GM18867 (cell line): ENCODE data around the gene TPST2.
"Not testable (repeated sequence)": the region's sequence is repeated elsewhere in the genome, so short reads cannot be mapped to it uniquely, and the experiment has no call there.

Experiments used
- ATAC-seq: cut with Tn5 transposase; IDR thresholded peaks from one replicate; pipeline ENCODE4 v1.9.1; 2021; ENCODE audit warnings: mild to moderate bottlenecking, moderate library complexity; ENCODE audit not compliant: unreplicated experiment

Gene TPST2

DNA sequence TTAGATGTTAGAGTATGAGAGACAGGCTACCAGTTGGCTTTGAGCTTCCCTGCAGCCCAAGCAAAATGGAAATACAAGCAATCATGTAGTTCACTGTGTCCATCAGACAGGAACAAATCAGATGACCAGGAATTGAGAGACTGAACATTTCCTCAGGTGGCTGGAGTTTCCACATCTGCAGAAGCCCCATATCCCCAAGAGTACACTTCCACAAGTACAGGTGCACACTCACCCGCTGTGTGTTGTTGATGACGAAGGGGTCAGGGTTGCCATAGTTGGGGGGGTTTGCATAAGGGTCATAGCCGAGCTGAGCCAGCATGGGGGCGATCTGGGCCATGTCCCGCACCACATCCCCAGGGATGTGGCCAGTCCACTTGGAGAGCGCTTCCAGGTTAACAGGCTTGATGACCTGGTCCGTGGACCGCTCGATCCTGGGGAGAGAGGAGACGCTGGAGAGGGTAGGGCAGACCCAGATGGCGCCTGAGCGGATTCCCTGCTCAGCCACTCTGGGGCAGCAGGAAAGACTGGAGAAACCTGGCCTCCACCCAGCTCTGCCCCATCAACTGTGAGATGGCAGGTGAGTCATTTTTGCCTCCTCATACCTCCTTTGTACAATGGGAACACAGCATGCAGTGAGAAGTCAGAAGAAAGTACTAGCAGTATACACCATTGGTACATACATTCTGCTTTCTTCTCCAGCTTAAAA is 53.7 kb downstream of the TPST2 start:
- no peak for ATAC-seq

DNA sequence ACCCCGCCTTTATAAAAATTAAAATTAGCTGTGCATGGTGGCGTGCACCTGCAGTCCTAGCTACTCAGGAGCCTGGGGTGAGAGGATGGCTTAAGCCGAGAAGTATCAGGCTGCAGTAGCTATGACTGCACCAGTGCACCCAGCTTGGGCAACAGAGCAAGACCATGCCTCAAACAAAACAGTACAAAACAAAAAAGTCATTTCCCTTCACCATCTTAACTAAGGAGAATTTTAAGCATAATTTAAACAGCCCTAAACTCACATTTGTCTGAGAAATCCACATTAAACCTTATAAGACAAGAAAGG is 54.4 kb downstream of the TPST2 start:
- no peak for ATAC-seq

DNA sequence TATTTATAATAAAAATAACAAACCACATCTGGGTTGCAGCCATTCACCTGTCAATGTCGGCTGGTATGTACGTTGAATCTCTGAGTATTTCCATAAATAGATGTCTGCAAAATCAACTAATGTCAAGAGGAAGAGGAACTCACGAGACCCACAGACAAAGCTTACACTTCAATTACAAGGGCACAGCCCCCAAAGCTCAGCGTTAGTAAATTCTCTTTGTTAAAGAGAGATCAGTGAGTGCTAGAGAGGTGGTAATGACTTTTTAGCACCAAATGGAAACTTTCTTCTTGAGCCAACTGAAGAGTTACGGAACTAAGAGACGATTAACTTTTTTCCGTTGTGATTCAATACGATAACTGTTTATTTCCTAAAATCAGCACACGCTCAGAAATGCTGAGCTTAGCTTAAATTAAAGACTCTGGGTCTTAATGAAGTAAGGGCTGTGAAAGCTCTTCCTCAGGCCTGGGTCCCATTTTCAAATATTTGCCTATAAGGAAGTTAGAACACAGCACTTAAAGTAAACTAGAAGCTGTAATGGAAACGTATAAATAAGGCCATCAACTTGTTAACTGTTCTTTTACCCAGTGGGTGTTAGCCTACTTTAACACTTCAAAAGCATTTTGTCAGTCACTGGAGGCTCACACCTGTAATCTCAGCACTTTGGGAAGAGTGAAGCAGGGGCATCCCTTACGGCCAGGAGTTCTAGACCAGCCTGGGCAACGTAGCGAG is 54.9 kb downstream of the TPST2 start:
- no peak for ATAC-seq

DNA sequence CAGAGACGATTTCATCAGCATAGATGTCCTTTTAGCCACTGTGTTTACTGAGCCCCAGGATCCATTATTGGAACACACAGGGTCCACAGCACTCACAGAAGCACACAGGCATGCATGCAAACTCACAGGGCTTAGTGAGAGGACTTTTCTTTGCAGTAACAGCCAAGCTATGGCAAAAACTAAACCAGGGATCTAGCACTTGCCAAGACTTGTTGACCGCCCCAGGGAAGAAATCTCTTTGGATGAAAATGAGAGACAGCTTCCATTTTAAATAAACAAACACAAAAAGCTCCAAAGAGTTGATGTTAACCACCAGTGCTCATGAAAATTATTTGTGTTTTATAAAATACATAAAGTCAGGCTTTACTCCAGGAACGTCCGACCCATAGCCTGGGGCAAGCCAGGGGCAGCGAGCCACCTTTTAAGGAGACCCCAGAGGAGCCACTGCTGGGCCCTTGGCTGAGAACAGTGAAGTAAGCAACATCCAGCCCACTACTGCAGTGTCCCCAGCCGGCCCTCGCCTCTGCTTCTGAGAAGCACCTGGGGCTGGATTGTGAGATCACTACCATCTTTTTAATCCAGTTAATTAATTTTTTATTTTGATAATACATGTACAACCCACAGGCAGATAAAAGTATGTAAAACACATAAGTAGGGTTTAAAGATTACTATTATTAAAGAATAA is 55.6 kb downstream of the TPST2 start:
- ATAC-seq, result no peak

DNA sequence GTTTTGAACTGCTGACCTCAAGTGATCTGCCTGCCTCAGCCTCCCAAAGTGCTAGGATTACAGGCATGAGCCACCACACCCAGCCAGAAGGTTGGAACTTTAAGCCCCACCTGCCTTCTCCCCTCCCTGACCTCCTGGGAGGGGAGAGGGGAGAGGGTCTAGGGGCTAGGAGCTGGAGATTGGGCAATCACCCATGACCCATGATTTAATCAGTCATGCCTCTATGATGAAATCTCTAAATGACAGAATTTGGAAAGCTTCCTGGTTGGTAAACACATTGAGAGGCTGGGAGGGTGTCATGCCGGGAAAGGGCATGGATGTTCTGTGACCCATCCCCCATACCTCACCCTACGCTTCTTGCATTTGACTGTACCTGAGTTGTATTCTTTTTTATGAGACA is 60.6 kb downstream of the TPST2 start:
- no peak for ATAC-seq

DNA sequence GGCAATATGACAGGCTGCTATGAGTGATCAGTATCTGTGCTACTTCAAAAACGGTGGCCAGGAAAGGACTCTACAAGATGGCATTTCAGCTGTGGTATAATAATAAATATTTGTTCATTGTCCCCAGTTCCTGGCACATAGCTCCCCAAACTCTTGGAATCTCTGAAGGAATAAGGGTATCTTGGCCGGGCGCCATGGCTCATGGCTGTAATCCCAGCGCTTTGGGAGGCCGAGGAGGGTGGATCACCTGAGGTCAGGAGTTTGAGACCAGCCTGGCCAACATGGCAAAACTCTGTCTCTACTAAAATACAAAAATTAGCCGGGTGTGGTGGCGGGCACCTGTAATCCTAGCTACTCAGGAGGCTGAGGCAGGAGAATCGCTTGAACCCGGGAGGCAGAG is 61.4 kb downstream of the TPST2 start:
- ATAC-seq, result not testable (repeated sequence)

DNA sequence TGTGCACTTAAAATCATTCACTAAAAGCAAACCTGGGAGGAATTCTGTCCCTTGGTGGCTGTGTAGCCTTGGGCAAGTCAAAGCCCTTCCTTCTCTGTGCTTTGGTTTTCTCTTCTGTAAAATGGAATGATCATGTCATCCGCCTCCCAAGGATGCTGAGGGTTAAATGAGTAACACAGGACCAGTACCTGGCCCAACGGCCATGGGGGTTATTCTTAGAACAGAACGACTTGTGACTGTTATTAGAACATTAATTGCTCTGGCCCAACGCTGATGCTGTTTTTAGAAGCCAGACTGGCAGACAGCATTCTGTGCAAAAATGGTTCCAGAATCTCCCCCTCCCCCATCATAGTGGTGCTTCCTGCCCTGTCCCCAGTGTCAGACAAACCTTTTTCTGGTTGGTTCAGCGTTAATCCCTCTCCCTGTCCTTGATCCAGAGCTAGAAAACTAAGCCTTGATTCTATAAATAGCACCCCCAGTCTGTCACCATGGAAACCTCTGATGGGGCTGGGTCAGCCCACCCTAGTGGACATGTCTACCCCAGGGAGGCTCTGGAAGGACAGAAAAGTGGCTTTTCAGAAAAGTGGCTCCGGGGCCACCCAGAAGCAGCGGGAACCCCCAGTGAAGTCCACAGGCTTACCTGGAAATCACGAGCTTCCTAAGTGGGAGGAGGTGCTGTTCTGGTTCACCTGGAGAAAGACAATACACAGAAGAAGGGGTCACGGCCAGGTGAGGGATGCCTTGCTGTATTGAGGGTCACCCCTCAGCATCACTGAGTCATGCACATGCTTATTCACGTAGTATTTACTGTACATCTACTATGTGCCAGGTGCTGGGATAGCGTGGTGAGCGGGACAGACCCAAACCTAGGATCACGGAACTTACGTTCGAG is 62.1 kb downstream of the TPST2 start:
- ATAC-seq, result no peak

DNA sequence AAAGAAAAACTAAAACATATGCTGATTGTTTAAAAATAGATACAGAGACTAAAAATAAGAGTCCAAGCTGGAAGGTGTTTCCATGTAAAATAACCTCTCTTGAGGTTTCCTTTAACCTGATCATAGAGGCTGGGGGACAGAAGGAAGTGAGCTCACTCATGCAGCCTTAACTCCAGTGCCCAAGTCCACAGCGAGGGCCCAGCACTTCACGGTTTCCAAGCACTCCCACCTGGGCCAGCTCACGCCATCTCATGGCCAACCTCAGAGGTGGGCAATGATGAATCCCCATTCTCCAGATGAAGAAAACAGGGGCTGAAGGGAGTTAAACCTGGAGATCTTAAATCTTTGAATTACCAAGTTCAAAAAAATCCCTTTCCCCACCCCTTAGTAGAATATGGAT is 62.8 kb downstream of the TPST2 start:
- no peak for ATAC-seq

DNA sequence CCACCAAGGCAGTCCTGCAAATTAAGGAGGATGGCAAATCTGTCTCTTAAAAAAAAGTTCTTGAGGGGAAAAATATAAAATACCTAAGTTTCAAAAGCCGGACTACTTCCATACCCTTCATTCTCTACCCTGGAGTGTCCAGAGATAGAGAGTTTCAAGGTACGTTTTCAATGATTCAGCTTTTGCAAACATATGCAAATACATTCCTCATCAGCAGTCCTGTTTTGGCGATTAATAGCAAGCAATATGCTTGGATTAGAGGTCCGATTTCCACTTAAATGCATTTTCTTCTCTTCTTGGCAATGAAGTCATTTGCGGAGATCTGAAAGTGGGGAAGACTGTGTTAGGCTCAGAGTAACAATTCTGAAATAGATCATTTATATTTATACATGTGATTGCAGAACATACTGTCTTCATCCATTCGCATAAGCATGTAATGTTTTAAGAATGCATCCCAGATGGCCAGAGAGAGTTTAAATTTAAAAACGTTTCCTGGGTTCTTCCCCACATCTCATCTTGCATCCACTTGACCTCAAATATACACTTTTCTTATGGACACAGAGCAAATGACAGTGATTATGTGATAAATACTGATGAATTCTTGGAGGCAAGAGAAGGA is 63.9 kb downstream of the TPST2 start:
- ATAC-seq, result no peak

DNA sequence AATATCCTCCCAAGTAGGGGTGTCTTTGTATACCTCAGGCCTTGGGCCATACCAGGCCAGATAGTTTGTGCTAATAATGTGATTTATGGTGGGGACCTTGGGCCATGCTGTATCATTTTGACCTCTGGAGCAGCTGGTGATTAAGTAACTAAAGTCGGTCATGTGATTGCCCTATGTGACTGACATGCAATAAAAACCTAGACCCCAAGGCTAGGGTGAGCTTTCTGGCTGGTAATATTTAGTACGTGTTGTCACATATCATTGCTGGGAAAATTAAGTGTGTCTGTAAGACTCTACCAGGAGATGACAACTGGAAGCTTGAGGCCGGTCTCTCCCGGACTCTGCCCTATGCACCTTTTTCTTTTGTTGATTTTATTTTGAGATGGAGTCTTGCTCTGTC is 65.1 kb downstream of the TPST2 start:
- ATAC-seq, result no peak

DNA sequence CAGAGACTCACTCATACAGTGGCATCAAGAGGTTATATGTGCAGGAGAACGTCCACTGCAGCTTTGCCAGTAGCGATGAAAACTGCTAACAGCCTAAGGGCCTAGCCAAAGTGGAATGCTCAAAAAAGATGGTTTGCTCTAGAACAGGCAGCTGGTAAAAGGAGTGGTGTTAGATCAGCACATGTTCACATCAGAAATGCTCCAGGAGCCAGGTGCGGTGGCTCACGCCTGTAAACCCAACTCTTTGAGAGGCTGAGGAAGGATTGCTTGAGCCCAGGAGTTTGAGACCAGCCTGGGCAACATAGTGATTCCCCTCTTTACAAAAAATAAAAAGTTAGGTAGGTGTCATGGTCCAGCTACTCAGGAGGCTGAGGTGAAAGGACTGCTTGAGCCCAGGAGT is 67.3 kb downstream of the TPST2 start:
- no peak for ATAC-seq

DNA sequence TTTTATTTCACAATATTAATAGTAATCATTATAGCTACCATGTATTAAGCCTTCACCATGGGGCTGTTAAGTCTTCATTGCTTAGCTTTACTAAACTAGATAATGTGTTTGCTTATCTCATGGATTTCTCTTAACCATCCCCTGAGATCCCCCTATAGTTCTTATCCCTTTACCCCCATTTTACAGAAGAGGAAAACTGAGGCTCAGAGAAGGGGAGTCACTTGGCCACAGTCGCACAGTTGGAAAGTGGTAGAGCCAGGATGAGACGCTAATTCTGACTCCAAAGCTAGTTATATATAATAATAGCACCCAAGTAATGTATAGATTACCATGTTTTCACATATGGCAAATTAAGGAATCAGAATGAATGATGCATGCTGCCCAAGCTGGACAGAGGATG is 67.9 kb downstream of the TPST2 start:
- no peak for ATAC-seq

DNA sequence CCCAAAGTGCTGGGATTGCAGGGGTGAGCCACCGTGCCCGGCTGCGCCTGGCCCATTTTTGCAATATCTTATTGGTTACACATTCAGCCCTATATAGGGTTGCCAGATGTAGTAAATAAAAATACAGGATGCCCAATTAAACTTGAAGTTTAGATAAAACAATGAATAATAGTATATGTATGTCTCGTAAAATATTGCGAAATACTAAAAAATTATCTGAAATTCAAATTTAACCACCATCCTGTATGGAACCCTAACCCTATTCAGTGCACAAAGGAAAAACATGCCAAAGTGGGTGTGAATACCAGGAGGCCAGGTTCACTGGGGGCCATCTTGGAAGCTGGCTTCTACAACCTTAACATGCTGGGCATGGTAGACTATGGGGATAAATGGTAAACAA is 72.5 kb downstream of the TPST2 start:
- no peak for ATAC-seq

DNA sequence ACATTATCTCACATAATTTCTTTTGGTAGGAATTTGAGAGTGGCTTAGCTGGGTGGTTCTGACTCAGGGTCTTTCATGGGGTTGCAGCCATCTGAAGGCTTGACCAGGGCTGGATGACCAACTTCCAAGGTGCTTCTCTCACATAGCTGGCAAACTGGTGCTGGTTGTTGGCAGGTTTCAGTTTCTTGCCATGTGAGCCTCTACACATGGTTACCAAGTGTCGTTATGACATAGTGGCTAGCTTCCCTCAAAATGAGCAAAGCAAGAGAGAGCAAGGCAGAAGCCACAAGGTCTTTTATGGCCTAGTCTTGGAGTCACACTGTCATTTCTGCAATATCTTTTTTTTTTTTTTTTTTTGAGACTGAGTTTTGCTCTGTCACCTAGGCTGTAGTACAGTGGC is 73.4 kb downstream of the TPST2 start:
- ATAC-seq, result no peak

DNA sequence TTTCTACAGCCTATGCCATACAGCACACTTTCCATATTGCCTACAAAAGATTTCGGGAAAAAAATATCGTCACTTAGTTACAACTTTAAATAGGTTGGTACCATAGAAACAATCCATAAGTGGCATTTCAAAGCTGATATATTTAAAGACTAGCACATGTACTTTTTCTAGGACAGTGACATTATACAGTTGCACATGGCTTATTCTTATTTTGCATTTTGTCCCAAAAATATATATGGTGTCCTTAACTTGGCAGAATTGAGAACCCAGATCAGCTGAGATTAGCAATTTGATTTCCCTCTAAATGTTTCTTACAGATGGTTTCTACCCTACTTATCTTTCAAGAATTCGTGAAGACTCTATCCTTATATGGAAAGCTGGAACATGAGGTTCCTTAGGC is 74.0 kb downstream of the TPST2 start:
- no peak for ATAC-seq

DNA sequence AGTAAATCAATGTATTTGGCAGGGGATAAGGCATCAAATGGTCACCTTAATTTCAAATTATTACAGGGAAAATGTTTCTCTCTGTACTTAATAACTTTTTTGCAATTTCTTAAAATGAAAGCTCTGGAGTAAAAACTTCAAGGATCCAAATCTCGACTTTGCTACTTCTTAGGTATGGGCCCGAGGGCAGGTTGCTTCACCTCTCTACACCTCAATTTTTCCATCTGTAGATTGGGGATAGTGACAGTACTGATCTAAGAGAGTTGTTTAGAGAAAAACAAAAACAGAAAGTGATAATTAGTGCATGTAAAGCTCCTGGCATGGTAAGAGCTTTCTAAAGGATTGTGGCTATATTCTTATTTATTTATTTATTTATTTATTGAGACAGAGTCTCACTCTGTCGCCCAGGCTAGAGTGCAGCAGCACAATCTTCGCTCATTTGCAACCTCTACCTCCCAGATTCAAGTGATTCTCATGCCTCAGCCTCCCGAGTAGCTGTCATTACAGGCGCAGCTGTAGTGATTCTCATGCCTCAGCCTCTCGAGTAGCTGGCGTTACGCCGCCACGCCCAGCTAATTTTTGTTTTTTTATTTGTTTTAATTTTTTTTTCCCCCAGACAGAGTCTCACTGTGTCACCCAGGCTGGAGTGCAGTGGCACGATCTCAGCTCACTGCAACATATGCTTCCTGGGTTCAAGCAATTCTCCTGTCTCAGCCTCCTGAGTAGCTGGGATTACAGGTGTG is 75.3 kb downstream of the TPST2 start:
- no peak for ATAC-seq

DNA sequence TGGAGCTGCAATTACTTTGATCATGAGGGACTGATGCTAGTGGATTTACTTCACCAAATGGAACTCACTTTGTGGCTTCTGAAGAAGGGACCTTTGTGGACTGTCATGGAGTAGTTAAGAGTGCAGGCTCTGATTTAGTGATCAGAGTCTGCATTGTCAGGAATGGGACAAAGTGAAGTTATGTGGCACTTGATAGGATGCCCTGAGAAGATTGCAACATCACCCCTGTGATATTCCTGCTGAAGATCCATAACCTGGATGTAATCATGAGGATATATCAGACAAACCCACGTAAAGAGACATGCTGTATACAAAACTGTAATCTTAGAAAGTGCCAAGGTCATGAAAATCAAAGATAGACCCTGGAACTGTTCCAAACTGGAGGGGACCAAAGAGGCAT is 76.1 kb downstream of the TPST2 start:
- ATAC-seq, result no peak

DNA sequence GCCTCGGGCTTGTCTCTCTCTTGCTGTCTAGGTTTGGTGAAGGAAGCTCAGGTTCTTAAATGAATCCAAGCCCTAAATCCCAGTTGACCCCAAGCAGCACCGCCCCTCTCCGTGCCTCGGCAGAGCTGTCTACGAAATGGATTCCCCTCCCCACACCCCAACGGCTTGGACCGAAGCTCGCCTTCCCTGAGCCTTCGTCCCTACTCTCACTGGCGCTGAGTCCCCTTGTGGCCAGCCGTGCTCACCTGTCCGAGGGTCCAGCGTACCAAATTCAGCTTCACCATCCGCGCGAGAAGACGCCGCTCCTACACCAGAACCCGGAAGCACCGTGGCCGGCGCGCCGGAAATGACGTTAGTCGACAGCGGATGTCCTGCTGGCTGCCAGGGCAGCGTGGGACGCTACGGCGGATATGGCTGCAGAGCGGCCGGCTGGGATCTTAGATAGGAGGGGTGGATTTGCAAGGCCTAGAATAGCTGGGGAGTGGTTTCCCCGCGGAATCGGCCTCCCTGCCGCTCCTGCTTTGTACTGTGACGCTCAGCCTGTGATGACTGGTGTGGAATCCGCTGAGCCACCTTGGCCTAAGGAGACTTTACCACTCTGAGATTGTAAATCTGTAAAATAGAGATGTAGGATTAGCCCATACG is 77.7 kb downstream of the TPST2 start, which contains the start of gene TFIP11:
TSS of gene TFIP11 (minus strand) at position 325 of the 645 bp plus-strand sequence. CDS start 2,201 bp downstream, outside the sequence.
- ATAC-seq, result peak; percentile 86

DNA sequence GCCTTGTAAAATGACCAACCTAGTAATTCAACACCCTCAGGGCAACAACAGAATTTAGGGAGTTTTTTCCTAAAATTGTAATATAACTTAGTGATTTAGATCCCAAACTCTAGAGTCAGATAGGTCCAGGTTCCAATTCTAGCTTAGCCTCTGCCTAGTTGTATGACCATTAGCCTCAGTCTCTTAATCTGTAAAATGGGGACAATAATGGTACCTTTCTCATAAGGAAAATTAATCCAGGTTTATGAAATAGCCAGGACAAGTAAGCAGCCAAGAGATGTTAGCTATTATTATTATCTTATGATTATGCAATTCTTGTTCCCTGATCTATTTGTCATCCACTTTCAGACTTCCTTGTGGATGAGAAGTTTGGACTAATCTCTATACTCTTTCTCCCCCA is 81.8 kb downstream of the TPST2 start:
- ATAC-seq, result no peak

DNA sequence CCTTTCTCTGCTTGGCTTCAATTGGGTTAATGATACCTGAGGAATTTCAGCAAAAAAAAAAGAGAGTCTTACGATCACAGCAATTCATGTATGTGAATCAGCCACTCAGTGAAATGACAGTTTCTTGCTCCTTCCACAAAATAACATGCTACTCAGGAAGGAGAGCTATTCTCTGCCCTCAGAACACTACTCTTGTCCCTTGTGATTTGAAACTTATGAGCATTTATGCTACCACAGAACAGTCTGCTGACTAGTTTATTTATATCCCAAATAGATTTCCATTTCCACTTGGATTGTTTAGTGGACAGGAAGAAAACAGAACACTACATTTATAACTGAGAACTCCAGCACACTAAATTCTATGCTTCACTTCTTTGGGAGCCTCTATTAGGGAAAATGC is 86.2 kb downstream of the TPST2 start:
- ATAC-seq, result no peak
